HG03521 (cell line): ENCODE results near the gene MACIR.

Experiments used
- ATAC-seq: cut with Tn5 transposase; IDR thresholded peaks from one replicate; pipeline ENCODE4 v1.9.1; 2021; ENCODE audit warnings: mild to moderate bottlenecking, moderate library complexity; ENCODE audit not compliant: unreplicated experiment

MACIR gene

DNA sequence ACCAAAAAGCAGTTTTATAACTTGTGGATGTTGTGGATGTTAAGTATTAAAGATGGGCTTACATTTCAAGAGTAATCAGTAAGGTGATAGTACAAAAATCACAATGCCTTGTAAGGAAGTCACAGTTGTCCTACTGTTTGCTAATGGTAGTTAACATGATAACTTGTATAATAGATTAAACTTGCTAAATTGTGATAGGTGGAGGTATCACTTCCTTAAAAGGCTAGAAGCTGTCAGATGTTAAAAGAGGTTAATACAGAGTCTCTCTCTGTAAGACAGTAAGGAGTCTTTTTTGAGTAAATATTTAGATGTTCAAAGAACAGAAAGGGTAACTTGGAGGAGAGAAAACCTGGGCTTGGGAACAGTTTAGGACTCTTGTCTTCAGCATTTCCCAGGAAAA is 14.2 kb upstream of the MACIR start:
- ATAC-seq = peak; percentile 47

- ATAC-seq = no peak
These were observed 12.8 kb upstream of the MACIR start for GRCh38 chr5:103245761-103246160.

GRCh38 chr5:103247118-103247517 is 11.4 kb upstream of the MACIR start:
- no peak for ATAC-seq

GRCh38 chr5:103249068-103249467 is 9.5 kb upstream of the MACIR start:
- no peak for ATAC-seq

DNA sequence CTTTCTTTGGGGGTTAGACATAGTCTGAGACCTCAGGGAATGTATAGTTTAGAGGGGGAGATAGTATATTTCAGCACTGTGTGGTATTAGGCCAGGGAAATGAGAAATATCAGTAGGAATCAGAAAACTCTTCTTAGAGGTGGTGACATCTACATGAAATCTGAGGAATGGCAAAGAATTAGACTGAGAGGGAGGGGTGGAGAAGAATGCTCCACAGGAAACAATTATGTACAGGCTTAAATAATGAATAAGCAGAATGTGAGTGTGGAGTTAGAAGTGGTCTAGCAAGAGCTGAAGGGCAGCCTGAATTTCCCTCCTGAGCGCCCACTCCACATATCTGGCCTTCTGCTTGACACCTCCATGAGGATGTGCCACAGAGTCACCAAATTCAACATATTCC is 3.6 kb upstream of the MACIR start:
- ATAC-seq = no peak

DNA sequence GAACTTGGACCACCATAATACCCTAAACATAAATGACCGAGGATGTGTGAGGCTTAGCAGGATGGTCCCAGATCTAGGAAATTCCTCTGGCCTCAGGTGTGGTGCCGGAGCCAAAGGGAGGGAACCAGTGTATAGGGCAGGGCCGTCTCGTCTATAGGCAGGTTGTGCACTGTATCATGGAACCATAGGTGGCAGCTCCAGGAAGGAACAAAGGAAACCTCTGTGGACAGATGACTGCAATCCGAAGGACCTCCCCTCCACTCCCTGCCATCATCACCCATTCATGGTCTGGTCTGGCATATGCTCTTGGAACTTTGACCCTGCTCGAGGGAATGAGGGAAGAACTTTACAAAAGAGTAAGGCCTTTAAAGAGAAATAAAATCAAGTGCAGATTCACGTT is 2.9 kb upstream of the MACIR start:
- ATAC-seq = no peak

GRCh38 chr5:103256178-103256577 is 2.4 kb upstream of the MACIR start:
- ATAC-seq = no peak

DNA sequence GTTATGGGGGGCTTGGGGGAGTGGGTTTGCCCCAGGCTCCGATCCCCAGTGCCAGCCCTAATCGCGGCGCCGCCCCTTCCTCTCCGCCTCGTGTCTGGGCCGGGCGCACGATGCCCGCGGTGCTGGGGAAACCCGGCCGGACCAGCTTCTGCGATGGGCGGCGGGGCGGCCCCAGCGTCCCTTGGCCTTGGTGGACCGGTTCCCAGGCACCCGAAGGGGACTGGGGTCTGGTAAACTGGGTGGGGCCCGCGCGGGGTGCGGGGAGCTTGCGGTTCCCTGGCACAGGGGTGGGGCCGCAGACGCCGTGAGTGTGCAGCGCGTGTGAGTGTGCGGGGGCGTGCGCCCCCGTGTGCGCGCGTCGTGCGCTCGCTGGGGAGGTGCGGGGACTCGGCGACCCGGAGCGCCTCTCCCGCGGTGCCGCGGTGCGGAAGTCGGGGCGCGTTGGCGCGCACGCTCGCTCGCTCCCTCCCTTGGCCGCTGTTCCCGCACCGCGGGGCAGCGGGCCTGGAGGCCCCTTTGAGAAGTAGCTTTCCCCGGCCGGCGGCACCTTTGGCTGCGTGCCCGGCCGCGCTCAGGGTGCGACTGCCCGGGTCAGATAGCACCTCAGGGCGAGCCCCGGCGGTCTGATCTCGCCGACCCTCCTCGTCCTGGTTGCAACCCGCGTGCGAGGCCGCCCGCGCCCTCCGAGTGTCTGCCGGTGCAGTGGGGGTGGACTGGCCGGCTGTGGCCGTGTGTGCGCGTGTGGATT is 568 bp downstream of the MACIR start:
- ATAC-seq = peak; percentile 29

DNA sequence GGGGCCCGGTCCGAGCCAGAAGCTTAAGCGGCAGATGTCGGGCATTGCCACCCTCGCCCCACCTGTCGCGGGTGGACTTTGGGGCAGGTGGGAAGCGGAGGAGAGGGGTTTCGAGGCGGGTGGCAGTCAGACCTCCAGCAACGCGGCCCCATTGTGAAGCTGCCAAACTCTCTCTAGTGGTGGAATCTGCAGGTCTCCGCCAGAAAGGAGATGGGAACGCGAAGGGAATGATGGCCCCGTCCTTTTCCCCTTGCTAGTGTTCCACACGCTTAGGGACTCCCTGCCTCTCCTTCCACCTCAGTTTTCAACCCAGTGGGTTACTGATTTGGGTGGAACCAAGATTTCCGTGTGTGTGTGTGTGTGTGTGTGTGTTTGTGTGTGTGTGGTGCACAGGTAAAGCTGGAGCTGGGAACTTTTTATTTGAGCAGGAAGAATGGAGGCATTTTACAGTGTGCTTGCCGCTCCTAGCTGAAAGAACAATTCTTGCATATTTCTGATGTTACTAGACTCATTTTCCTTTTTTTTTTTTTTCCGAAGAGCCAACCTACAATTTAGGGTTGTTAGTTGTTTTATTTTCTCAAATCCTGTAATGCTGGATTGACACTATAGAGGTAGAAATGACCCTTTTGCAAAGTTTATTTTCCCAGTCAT is 1.3 kb downstream of the MACIR start:
- no peak for ATAC-seq

DNA sequence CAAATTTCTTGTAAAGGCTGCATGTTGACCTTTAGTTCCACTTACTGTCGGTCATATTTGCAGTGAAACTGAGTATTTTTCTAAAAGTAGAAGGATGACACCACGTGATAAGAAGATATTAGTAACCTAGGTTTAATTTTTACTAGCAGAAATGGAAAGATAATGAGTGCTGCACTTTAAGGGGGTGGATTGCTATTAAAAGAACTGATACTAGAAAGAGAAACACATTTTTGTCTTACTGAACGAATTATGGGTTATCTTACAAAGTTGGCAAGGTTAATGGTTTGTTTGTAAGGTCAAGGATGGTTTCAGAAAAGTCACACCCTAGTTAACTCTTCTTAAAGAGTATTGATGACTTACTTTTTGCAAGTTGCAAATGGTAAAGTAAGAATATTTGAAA is 2.4 kb downstream of the MACIR start:
- ATAC-seq = peak; percentile 26

GRCh38 chr5:103262422-103262871 is 3.9 kb downstream of the MACIR start:
- no peak for ATAC-seq

GRCh38 chr5:103263054-103263453 is 4.5 kb downstream of the MACIR start:
- no peak for ATAC-seq

GRCh38 chr5:103264508-103264907 is 5.9 kb downstream of the MACIR start:
- ATAC-seq = no peak

DNA sequence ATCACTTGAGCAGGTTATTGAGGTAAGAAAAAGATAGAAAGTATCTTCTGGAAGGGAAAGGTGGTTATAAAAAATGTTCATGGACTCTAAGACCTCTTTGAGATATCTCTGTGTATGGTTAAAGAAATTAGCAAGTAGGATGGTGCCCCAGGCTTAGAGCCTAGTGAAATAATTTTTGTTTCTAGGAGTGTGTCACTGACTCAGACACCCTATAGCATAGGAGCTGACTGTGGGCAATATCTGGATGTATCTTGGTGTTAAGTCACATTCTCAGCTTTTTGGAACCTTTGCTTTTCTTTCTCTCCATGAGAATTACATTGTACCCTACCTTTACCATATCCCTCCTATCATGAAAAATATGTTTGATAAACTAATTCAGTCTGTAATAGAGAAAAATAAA is 12.0 kb downstream of the MACIR start:
- no peak for ATAC-seq

GRCh38 chr5:103271570-103272289 is 13.2 kb downstream of the MACIR start:
- no peak for ATAC-seq

GRCh38 chr5:103272377-103272776 is 13.8 kb downstream of the MACIR start:
- ATAC-seq = no peak

DNA sequence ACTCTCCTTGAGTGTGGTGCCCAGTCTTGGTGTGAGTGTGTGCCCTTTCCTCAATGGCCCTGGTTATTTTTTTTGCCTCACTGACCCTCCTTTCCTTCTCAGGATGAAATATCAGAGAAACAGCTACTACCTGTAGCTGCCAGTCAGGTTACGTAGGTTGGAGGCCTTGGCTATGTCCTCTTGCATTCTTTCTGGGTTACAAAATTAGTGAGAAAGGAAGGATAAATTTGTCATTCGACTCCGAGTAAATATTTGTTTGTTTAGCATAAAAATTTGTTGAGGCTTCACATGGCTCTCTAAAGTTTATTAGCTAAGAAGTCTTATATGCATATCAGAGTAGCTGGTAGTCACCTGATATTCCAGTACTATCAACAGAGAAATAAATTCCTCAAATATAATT is 15.4 kb downstream of the MACIR start:
- ATAC-seq = no peak

DNA sequence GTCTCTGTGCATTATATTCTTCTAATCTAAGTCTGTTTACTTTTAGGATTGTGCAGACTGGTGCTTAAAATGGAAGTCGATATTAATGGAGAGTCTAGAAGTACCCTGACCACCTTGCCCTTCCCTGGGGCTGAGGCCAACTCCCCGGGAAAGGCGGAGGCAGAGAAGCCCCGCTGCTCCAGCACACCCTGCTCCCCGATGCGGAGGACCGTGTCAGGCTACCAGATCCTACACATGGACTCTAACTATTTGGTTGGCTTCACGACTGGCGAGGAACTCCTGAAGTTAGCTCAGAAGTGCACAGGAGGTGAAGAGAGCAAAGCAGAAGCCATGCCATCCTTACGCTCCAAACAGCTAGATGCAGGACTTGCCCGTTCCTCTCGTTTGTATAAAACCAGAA is 17.3 kb downstream of the MACIR start:
- ATAC-seq = no peak

GRCh38 chr5:103280967-103281366 is 22.4 kb downstream of the MACIR start:
- ATAC-seq = no peak

DNA sequence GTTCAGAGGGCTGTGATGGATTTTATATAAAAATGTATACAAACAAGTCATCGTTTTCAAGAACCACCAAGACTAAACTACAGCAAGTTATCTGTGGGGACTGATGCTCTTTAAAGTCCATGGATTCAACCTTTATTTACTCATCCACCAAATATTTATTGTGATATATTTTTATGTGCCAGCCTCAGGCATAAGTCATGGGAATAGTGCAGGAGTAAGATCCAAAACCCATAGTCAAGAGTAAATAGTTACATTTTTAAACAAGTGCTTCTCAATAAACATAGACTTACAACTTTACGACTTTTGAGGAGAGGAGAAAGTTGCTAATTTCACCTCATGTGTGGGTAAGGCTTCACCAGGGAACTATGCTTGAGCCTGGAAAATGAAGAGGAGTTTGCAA is 24.6 kb downstream of the MACIR start:
- no peak for ATAC-seq

DNA sequence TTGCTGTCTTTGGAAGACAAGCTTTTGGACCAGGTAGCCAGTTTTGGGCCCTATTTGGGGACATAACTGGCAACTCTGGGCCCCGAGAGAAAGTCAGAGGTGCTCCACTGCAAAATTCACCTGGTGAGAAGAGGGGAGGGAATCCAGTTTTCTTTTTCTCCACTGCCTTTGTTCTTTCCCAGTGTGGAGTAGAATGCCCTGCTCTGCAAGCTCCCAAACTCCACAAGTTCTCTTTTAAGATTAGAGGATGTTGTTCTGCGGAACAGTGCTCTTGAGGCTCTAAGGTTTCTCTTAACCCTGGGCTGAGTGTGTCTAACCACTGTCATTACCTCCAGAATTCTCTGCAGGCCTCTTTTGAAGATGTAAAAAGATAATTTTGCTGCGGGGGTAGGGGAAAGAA is 25.3 kb downstream of the MACIR start:
- ATAC-seq = no peak

GRCh38 chr5:103286622-103287021 is 28.1 kb downstream of the MACIR start:
- ATAC-seq = no peak
